ENCODE data around the gene TEX52.

Gene TEX52

GRCh38 chr12:2800046-2800570, 56.7 kb downstream of the TEX52 start:
- no peak for DNase-seq (ENCODE audit: low read depth in 1 of 2, low spot score in 1 of 2)
